Measurements from ENCODE around the gene THSD4.

GRCh38 chr15:71630475-71630809 is 515.2 kb downstream of the THSD4 start:
- TF ChIP-seq, protein P1, sequence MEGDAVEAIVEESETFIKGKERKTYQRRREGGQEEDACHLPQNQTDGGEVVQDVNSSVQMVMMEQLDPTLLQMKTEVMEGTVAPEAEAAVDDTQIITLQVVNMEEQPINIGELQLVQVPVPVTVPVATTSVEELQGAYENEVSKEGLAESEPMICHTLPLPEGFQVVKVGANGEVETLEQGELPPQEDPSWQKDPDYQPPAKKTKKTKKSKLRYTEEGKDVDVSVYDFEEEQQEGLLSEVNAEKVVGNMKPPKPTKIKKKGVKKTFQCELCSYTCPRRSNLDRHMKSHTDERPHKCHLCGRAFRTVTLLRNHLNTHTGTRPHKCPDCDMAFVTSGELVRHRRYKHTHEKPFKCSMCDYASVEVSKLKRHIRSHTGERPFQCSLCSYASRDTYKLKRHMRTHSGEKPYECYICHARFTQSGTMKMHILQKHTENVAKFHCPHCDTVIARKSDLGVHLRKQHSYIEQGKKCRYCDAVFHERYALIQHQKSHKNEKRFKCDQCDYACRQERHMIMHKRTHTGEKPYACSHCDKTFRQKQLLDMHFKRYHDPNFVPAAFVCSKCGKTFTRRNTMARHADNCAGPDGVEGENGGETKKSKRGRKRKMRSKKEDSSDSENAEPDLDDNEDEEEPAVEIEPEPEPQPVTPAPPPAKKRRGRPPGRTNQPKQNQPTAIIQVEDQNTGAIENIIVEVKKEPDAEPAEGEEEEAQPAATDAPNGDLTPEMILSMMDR (IDR thresholded peaks at IDR 0.05) = no peak
- no peak for TF ChIP-seq POLR2A (IDR thresholded peaks at IDR 0.05)

Data from suprapubic skin (tissue), 3 donors.